H1 (cell line): Measurements from ENCODE around the gene KCNE4. TPM values are rescaled to one million over a fixed set of nuclear protein-coding genes. Genes with fewer than 3 reads are reported as not detected.

Experiments
- CTCF ChIA-PET: fragments of 300-600 bp; sonication (Branson Sonifier 250); formaldehyde crosslinking; loops from one replicate; lab custom pipeline; 2021; ENCODE audit not compliant: partially characterized antibody; lab: Charles Lee
- POLR2A ChIA-PET: fragments of 300-600 bp; sonication (Branson Sonifier 250); formaldehyde crosslinking; loops from one replicate; lab custom pipeline; 2021; ENCODE audit warnings: inconsistent platforms; ENCODE audit not compliant: partially characterized antibody; lab: Charles Lee
- DNase-seq, 2 experiments: peaks; one replicate each; pipeline versions ENCODE4 v3.0.0 to v3.0.0-alpha.2; 2010 to 2022; ENCODE audit warnings: low spot score in 2 of 2, low read depth in 1 of 2, mixed read lengths in 1 of 2
- FAIRE-seq: peaks from 2 replicates; lab custom pipeline; 2011; peaks lifted over from hg19 to GRCh38; lab: Jason Lieb, UNC
- H2AFZ ChIP-seq: 2 replicates; pipeline ENCODE4 v1.8.1; 2012; ENCODE audit warnings: low read length, inconsistent platforms
- H2AK5ac ChIP-seq: 2 replicates; pipeline ENCODE4 v1.6.1; 2013; ENCODE audit warnings: low read depth, low read length
- H2BK120ac ChIP-seq: replicated peaks from 2 replicates; pipeline ENCODE3; 2013; ENCODE audit warnings: low read depth, low read length, inconsistent platforms
- H2BK12ac ChIP-seq: 2 replicates; pipeline ENCODE4 v1.6.1; 2013; ENCODE audit warnings: low read depth, low read length
- H2BK15ac ChIP-seq: 2 replicates; pipeline ENCODE4 v1.6.1; 2013; ENCODE audit warnings: low read length
- H2BK20ac ChIP-seq: 2 replicates; pipeline ENCODE4 v1.6.1; 2013; ENCODE audit warnings: low read length
- H2BK5ac ChIP-seq: 2 replicates; pipeline ENCODE4 v1.6.1; 2013; ENCODE audit warnings: low read depth, low read length
- H3K14ac ChIP-seq: 2 replicates; pipeline ENCODE4 v1.6.1; 2013; ENCODE audit warnings: inconsistent platforms; ENCODE audit not compliant: insufficient read length
- H3K18ac ChIP-seq: 2 replicates; pipeline ENCODE4 v1.6.1; 2013; ENCODE audit warnings: low read length; ENCODE audit errors: extremely low read depth
- H3K23ac ChIP-seq: 2 replicates; pipeline ENCODE4 v1.6.1; 2013; ENCODE audit warnings: inconsistent platforms; ENCODE audit not compliant: insufficient read length
- H3K23me2 ChIP-seq: 2 replicates; pipeline ENCODE4 v1.6.1; 2013; ENCODE audit warnings: low read depth, low read length
- H3K27ac ChIP-seq: 2 replicates; pipeline ENCODE4 v1.6.1; 2011; ENCODE audit warnings: low read depth, low read length, inconsistent platforms
- H3K27me3 ChIP-seq, 4 experiments: replicated peaks in 1 of 4; 1 replicate in 1 of 4; 2 replicates in 3 of 4; pipeline versions ENCODE4 v1.6.1 to v1.8.1; 2011 to 2013; ENCODE audit warnings: low read length in 3 of 4, mild to moderate bottlenecking in 3 of 4, inconsistent platforms in 2 of 4, mixed read lengths in 2 of 4, moderate library complexity in 1 of 4; ENCODE audit not compliant: control insufficient read depth in 3 of 4, insufficient read depth in 3 of 4; ENCODE audit errors: extremely low read depth in 1 of 4
- H3K36me3 ChIP-seq, 4 experiments: 2 replicates each; pipeline versions ENCODE4 v1.6.1 to v1.8.1; 2011 to 2013; ENCODE audit warnings: mild to moderate bottlenecking in 4 of 4, low read length in 3 of 4, moderate library complexity in 2 of 4, control low read depth in 1 of 4, inconsistent platforms in 1 of 4; ENCODE audit not compliant: insufficient read depth in 4 of 4, control insufficient read depth in 2 of 4
- H3K4ac ChIP-seq: replicated peaks from 2 replicates; pipeline ENCODE3; 2013; ENCODE audit warnings: low read length, low read depth, mixed read lengths, inconsistent platforms; ENCODE audit not compliant: insufficient read length
- H3K4me1 ChIP-seq, 4 experiments: replicated peaks in 1 of 4; 1 replicate in 1 of 4; 2 replicates in 3 of 4; pipeline versions ENCODE4 v1.6.1 to v1.8.1; 2011 to 2013; ENCODE audit warnings: low read length in 3 of 4, inconsistent platforms in 2 of 4, mixed read lengths in 1 of 4; ENCODE audit not compliant: insufficient read depth in 4 of 4, control insufficient read depth in 3 of 4
- H3K4me2 ChIP-seq, 2 experiments: 2 replicates each; pipeline versions ENCODE4 v1.6.1 to v1.8.1; 2011 to 2013; ENCODE audit warnings: low read depth in 2 of 2, low read length in 2 of 2, control low read depth in 1 of 2, inconsistent platforms in 1 of 2, mild to moderate bottlenecking in 1 of 2; ENCODE audit not compliant: insufficient read depth in 1 of 2
- H3K4me3 ChIP-seq, 4 experiments: fragments of 200-600, 300-600 bp in 1 of 4; sonication (generic), shearing (Covaris generic), sonication (Bioruptor Twin) in 1 of 4; 2 replicates each; pipeline versions ENCODE4 v1.5.1 to v1.8.1; 2011 to 2016; ENCODE audit warnings: low read length in 4 of 4, low read depth in 3 of 4, control low read depth in 2 of 4, inconsistent platforms in 2 of 4, mild to moderate bottlenecking in 2 of 4, mixed read lengths in 1 of 4, moderate library complexity in 1 of 4; ENCODE audit not compliant: insufficient read depth in 2 of 4; ENCODE audit errors: extremely low read depth in 1 of 4
- H3K56ac ChIP-seq: replicated peaks from 2 replicates; pipeline ENCODE3; 2013; ENCODE audit warnings: low read depth, mild to moderate bottlenecking, mixed read lengths, low read length, inconsistent platforms; ENCODE audit not compliant: insufficient read length
- H3K79me1 ChIP-seq: 2 replicates; pipeline ENCODE4 v1.6.1; 2013; ENCODE audit warnings: low read depth, low read length, control low read depth
- H3K79me2 ChIP-seq, 2 experiments: 2 replicates each; pipeline versions ENCODE4 v1.6.1 to v1.8.1; 2012 to 2013; ENCODE audit warnings: low read length in 2 of 2, mild to moderate bottlenecking in 2 of 2, inconsistent platforms in 1 of 2; ENCODE audit not compliant: insufficient read depth in 2 of 2, control insufficient read depth in 1 of 2
- H3K9ac ChIP-seq, 4 experiments: replicated peaks in 1 of 4; 1 replicate in 1 of 4; 2 replicates in 3 of 4; pipeline versions ENCODE4 v1.6.1 to v1.8.1; 2011 to 2013; ENCODE audit warnings: low read depth in 3 of 4, low read length in 3 of 4, control low read depth in 2 of 4, mild to moderate bottlenecking in 2 of 4, moderate library complexity in 2 of 4, inconsistent platforms in 1 of 4; ENCODE audit errors: extremely low read depth in 1 of 4
- H3K9me3 ChIP-seq, 2 experiments: 2 replicates each; pipeline versions ENCODE4 v1.6.1 to v1.8.1; 2012 to 2013; ENCODE audit warnings: mild to moderate bottlenecking in 2 of 2, moderate library complexity in 2 of 2, control low read depth in 1 of 2, inconsistent platforms in 1 of 2, low read depth in 1 of 2, low read length in 1 of 2, mixed read lengths in 1 of 2; ENCODE audit not compliant: insufficient read depth in 2 of 2
- H4K20me1 ChIP-seq, 2 experiments: replicated peaks in 1 of 2; 2 replicates each; pipeline versions ENCODE3 to v1.8.1; 2011 to 2013; ENCODE audit warnings: inconsistent platforms in 2 of 2, low read length in 2 of 2, mild to moderate bottlenecking in 1 of 2; ENCODE audit not compliant: insufficient read depth in 2 of 2, control insufficient read depth in 1 of 2
- H4K5ac ChIP-seq: 2 replicates; pipeline ENCODE4 v1.6.1; 2013; ENCODE audit warnings: low read length, low read depth, mixed read lengths, inconsistent platforms; ENCODE audit not compliant: insufficient read length
- H4K8ac ChIP-seq: 2 replicates; pipeline ENCODE4 v1.8.0; 2013; ENCODE audit warnings: mild to moderate bottlenecking, moderate library complexity, low read length, inconsistent platforms; ENCODE audit not compliant: insufficient read depth; ENCODE audit errors: extremely low read depth
- H4K91ac ChIP-seq: replicated peaks from 2 replicates; pipeline ENCODE3; 2013; ENCODE audit warnings: low read length, mixed read lengths, inconsistent platforms; ENCODE audit not compliant: insufficient read length
- CBX5 ChIP-seq: fragments of 300-800, 300-1000 bp; sonication (generic); IDR thresholded peaks from 2 replicates; pipeline ENCODE4 v1.7.1; 2016; ENCODE audit warnings: antibody characterized with exemption, low read length, low read depth
- EP300 ChIP-seq, 2 experiments: IDR thresholded peaks; 1 replicate in 1 of 2; 2 replicates in 1 of 2; pipeline ENCODE4 v1.6.1; 2011 to 2012; ENCODE audit warnings: low read depth in 2 of 2, low read length in 2 of 2, mild to moderate bottlenecking in 2 of 2, borderline replicate concordance in 1 of 2, inconsistent platforms in 1 of 2, moderate library complexity in 1 of 2
- GABPA ChIP-seq: IDR thresholded peaks from 2 replicates; pipeline ENCODE4 v1.6.1; 2011; ENCODE audit warnings: mild to moderate bottlenecking, low read length, moderate library complexity, borderline replicate concordance; ENCODE audit not compliant: insufficient read depth
- GTF2F1 ChIP-seq: IDR thresholded peaks from 2 replicates; pipeline ENCODE4 v1.6.1; 2012; ENCODE audit warnings: low read depth, low read length, improper control_type of control experiment, borderline replicate concordance
- KDM4A ChIP-seq: IDR thresholded peaks from one replicate; pipeline ENCODE4 v1.7.1; 2012; ENCODE audit warnings: low read depth, mild to moderate bottlenecking, moderate library complexity, low read length, inconsistent platforms; ENCODE audit not compliant: severe bottlenecking
- NRF1 ChIP-seq: IDR thresholded peaks from 2 replicates; pipeline ENCODE4 v1.6.1; 2011; ENCODE audit warnings: mild to moderate bottlenecking, low read depth, low read length, improper control_type of control experiment
- POU5F1 ChIP-seq: IDR thresholded peaks from 2 replicates; pipeline ENCODE4 v1.6.1; 2011; ENCODE audit warnings: low read depth, mild to moderate bottlenecking, low read length, moderate library complexity
- TBP ChIP-seq: IDR thresholded peaks from 2 replicates; pipeline ENCODE4 v1.6.1; 2011; ENCODE audit warnings: low read depth, low read length, improper control_type of control experiment
- WGBS, 2 experiments: shearing (Covaris generic) in 1 of 2; methylation state at CpG; one replicate each; pipeline versions ENCODE4 v1.1.6 to v1.1.7; 2013 to 2015; ENCODE audit warnings: low lambda C conversion rate in 2 of 2, mixed read lengths in 2 of 2, inconsistent platforms in 1 of 2, low coverage in 1 of 2, missing lambda C conversion rate in 1 of 2; ENCODE audit not compliant: insufficient replicate concordance in 2 of 2, insufficient coverage in 1 of 2, insufficient read length in 1 of 2; ENCODE audit errors: extremely low coverage in 1 of 2, missing lambda C conversion rate in 1 of 2; 5-methylcytosine and 5-hydroxymethylcytosine counted together
- polyA plus RNA-seq, 7 experiments: library from polyadenylated mRNA; depleted of rRNA in 3 of 7; stranded (reverse) in 5 of 7; unstranded in 2 of 7; fragments of >200 nt in 5 of 7; fragments of 200-250 nt in 2 of 7; gene quantifications; 1 replicate in 5 of 7; 2 replicates in 1 of 7; 4 replicates in 1 of 7; pipeline versions ENCODE4 v1.2.1 to v1.2.3, GENCODE V29; 2011 to 2013; ENCODE audit warnings: missing spikeins in 2 of 7, mixed read lengths in 2 of 7
- total RNA-seq: library from RNA; stranded (reverse); fragmentation: NEBNext Ultra II Directional; extraction: Animal tissue kit (Norgen Biotek cat#: 25700); gene quantifications from 2 replicates; pipeline ENCODE4 v1.2.1, GENCODE V29; 2021

The KCNE4 gene
- total and polyA plus RNA-seq, 2 of the 8 experiments (the other 6 are each of a cell fraction or from before 2014, with no cell fraction given): 0.08 to 0.09 TPM

DNA sequence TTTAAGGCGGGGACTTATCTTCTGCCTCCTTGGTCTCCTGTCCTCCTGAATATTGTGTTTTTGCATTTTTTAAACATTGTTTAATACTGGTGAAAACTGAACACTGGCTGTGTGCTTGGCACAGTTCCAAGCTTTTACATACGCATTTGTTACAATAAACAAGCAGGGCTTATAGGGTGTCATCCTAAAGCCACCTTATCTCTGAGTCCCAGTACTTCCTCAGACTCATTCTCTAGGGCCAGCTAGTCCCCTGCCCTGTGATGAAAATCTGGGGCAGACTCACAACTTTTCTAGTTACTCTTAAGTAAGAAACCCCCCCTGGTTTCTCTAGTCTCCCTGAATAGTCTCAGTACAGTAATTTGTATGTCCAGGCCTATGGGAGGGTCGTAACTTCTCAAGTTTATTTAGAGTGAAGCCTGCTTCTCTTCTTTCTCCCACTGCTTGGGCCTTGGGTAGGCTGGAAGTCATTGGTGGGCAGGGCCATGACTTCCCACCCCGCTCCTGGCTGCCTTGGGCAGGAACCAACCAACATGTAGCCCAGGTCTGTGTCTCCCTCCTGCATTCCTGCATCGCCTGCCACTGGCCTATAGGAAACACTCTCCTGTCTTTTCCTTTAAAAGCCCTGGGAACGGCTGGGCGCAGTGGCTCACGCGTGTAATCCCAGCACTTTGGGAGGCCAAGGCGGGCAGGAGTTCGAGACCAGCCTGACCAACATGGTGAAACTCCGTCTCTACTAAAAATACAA is 7.7 kb upstream of the KCNE4 start:
- no peak overlapping the region for H3K27ac ChIP-seq
- H3K36me3 ChIP-seq: no peaks in the 10 kb centered on the region
- no peaks in the 10 kb centered on the region for H3K23me2 ChIP-seq
- FAIRE-seq: no peak
- no peak overlapping the region for H2BK120ac ChIP-seq
- ChIA-PET CTCF (no interaction called here), POLR2A (no interaction called here)
- no peaks in the 10 kb centered on the region for H3K79me2 ChIP-seq
- H3K18ac ChIP-seq: no peak overlapping the region
- H3K56ac ChIP-seq: no peak overlapping the region
- no peak overlapping the region for H3K4me3 ChIP-seq
- H3K9ac ChIP-seq: no peak overlapping the region
- no peaks in the 10 kb centered on the region for H3K79me1 ChIP-seq
- H3K23ac ChIP-seq: no peak overlapping the region
- no peak overlapping the region for H4K5ac ChIP-seq
- no peak overlapping the region for H2AK5ac ChIP-seq
- H3K4ac ChIP-seq: no peak overlapping the region
- H2BK15ac ChIP-seq: no peak overlapping the region
- H2BK20ac ChIP-seq: 0 out of 2 replicates have a peak overlapping the region, but pooled peaks have one; percentile 36
- H4K91ac ChIP-seq: no peak overlapping the region
- peak overlapping the region; percentile 35; the same call in 1 of the 2 replicates for H4K8ac ChIP-seq
- no peak overlapping the region for H2AFZ ChIP-seq
- no peaks in the 10 kb centered on the region for H4K20me1 ChIP-seq
- H3K4me2 ChIP-seq: no peak overlapping the region
- no peak for DNase-seq
- 0 out of 4 replicates have a peak, but pooled peaks cover 0 to 3% of the 10 kb centered on the region in 2 experiments for H3K9me3 ChIP-seq
- H3K27me3 ChIP-seq: no peaks in the 10 kb centered on the region
- no peak for TF ChIP-seq POU5F1
- no peak for TF ChIP-seq GABPA
- no peak for TF ChIP-seq KDM4A
- no peak for TF ChIP-seq GTF2F1
- no peak for TF ChIP-seq EP300 (IDR thresholded peaks at IDR 0.05; ENCODE audit: borderline replicate concordance in 1 of 2, low read depth in 2 of 2, low read length in 2 of 2)
- no peak for TF ChIP-seq CBX5
- no peak for TF ChIP-seq NRF1
- TF ChIP-seq TBP: no peak
- 90% methylated on average over 11 of the region's 12 CpGs; no CpG with 5 or more reads in 1 of the 2 experiments for WGBS, 2 experiments
- no peaks in the 10 kb centered on the region; a peak in 1 of 7 replicates for H3K4me1 ChIP-seq
- no peak overlapping the region for H2BK12ac ChIP-seq
- no peak overlapping the region for H2BK5ac ChIP-seq
- no peak overlapping the region for H3K14ac ChIP-seq
